GM06990 (cell line): ENCODE measurements around the gene PNKP.
A peak's percentile ranks its signal among the peaks of the same experiment; 100 is the strongest.

Source experiments
- DNase-seq: peaks from one replicate; pipeline ENCODE4 v3.0.0-alpha.2; 2011; ENCODE audit not compliant: insufficient read length; ENCODE audit errors: extremely low read depth
- H3K27me3 ChIP-seq: replicated peaks from 2 replicates; pipeline ENCODE4 v1.6.0; 2011; ENCODE audit warnings: low read length; ENCODE audit not compliant: control insufficient read depth, insufficient read depth
- H3K36me3 ChIP-seq: 2 replicates; pipeline ENCODE4 v1.5.1; 2011; ENCODE audit warnings: low read length; ENCODE audit not compliant: control insufficient read depth, insufficient read depth
- H3K4me3 ChIP-seq: replicated peaks from 2 replicates; pipeline ENCODE4 v1.5.1; 2011; ENCODE audit warnings: low read depth, mild to moderate bottlenecking, control low read depth, low read length
- CTCF ChIP-seq: IDR thresholded peaks from 2 replicates; pipeline ENCODE4 v1.5.1; 2011; ENCODE audit warnings: low read length, control low read depth, mild to moderate bottlenecking, inconsistent platforms; ENCODE audit not compliant: insufficient read depth, poor library complexity, severe bottlenecking

The PNKP gene

GRCh38 chr19:49850221-49850486 is 17.2 kb downstream of the PNKP start:
- H3K4me3 ChIP-seq = peak overlapping the region; percentile 70
- H3K27me3 ChIP-seq = no peaks in the 10 kb centered on the region
- no peak for TF ChIP-seq CTCF
- no peak for DNase-seq
- H3K36me3 ChIP-seq = peaks cover 3% of the 10 kb centered on the region

GRCh38 chr19:49849433-49850220 is 17.7 kb downstream of the PNKP start:
- no peak overlapping the region for H3K4me3 ChIP-seq
- DNase-seq = no peak
- TF ChIP-seq CTCF = no peak
- H3K36me3 ChIP-seq = no peaks in the 10 kb centered on the region
- H3K27me3 ChIP-seq = no peaks in the 10 kb centered on the region

GRCh38 chr19:49848938-49849337 is 18.4 kb downstream of the PNKP start:
- Histone ChIP-seq H3K27me3 (no peaks in the 10 kb centered on the region), H3K4me3 (no peak overlapping the region), H3K36me3 (no peaks in the 10 kb centered on the region)
- DNase-seq = no peak
- TF ChIP-seq CTCF = no peak

- Histone ChIP-seq H3K36me3 (no peaks in the 10 kb centered on the region), H3K4me3 (no peak overlapping the region), H3K27me3 (no peaks in the 10 kb centered on the region)
- no peak for TF ChIP-seq CTCF
- no peak for DNase-seq
Observed at GRCh38 chr19:49847731-49848696, 19.4 kb downstream of the PNKP start.

- no peak for DNase-seq
- no peak for TF ChIP-seq CTCF
- no peaks in the 10 kb centered on the region for H3K36me3 ChIP-seq
- no peak overlapping the region for H3K4me3 ChIP-seq
- no peaks in the 10 kb centered on the region for H3K27me3 ChIP-seq
Observed at GRCh38 chr19:49846408-49846807, 21.0 kb downstream of the PNKP start.
